HTR-8/SVneo (cell line): ENCODE results near the gene DAZAP1.
A peak's percentile ranks its signal among the peaks of the same experiment; 100 is the strongest.
"Not testable (repeated sequence)": the region's sequence is repeated elsewhere in the genome, so short reads cannot be mapped to it uniquely, and the experiment has no call there.

Experiments
- DNase-seq: peaks from one replicate; pipeline ENCODE4 v3.0.0; 2011; ENCODE audit warnings: low spot score, mixed read lengths; ENCODE audit not compliant: insufficient read length
- FAIRE-seq: peaks from 2 replicates; lab custom pipeline; 2011; peaks lifted over from hg19 to GRCh38; lab: Jason Lieb, UNC

DAZAP1 gene

DNA sequence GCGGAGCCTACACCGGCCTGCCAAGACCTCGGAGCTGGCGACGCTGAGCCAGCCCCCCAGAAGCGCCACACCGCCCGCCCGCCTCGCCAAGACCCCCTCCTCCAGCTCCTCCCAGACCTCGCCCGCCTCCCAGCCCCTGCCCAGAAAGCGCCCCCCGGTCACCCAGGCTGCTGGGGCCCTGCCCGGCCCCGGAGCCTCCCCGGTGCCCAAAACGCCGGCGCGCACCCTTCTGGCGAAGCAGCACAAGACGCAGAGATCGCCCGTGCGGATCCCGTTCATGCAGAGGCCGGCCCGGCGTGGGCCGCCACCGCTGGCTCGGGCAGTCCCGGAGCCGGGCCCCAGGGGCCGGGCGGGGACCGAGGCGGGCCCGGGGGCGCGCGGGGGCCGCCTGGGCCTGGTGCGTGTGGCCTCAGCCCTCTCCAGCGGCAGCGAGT lies 61.5 kb downstream of the DAZAP1 start:
- FAIRE-seq (no peak), DNase-seq (no peak)

DNA sequence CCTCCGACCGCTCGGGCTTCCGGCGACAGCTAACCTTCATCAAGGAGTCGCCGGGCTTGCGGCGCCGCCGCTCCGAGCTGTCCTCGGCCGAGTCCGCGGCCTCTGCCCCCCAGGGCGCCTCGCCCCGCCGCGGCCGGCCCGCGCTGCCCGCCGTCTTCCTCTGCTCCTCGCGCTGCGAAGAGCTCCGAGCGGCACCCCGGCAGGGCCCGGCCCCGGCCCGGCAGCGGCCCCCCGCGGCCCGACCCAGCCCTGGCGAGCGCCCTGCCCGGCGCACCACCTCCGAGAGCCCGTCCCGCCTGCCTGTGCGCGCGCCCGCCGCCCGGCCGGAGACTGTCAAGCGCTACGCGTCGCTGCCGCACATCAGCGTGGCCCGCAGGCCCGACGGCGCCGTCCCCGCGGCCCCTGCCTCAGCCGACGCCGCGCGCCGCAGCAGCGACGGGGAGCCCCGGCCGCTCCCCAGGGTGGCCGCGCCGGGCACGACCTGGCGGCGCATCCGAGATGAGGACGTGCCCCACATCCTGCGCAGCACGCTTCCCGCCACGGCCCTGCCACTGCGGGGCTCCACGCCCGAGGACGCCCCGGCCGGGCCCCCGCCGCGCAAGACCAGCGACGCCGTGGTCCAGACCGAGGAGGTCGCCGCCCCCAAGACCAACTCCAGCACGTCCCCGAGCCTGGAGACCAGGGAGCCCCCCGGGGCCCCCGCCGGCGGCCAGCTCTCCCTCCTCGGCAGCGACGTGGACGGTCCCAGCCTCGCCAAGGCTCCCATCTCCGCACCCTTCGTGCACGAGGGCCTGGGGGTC lies 62.1 kb downstream of the DAZAP1 start:
- DNase-seq (no peak), FAIRE-seq (no peak)

DNA sequence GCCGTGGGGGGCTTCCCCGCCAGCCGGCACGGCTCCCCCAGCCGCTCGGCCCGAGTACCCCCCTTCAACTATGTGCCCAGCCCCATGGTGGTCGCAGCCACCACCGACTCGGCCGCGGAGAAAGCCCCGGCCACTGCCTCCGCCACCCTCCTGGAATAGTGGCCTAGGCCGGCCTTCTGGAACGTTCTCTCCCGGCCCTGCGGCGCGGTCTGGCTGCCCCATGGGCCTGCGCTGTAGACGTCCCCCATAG lies 62.6 kb downstream of the DAZAP1 start:
- FAIRE-seq (no peak), DNase-seq (no peak)

DNA sequence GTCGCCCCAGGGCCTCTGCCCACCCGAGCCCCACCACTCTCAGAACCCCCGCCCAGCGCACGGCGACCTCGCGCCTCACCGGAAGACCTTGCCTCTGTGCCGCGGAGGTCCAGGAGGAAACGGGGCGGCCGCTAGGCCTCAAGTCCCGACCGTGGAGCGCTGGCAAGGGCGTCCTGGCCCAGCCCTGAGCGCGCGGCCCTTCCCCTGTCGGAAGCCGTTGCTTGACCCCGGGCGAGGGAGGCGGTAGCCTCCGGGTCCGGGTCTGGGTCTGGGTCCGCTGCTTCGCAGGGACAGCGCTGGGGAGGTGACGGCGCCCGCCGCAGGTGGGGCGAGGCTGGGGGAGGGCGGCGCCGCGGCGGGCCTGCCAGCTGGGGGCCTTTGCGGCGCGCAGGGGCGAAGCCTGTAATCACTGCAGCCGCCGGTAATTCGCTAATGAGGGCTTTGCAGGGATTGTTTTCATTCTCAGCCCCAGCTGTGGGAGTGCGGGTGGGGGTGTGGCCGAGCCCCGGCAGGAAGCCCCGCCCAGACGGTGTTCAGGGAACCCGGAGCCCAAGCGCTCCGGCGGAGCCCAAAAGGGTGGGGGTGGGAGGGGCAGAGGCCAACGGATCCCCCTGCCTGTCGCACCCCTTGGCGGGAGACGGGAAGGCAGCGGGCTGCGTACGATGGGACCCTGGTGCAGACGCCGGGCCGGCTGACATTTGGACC lies 63.1 kb downstream of the DAZAP1 start:
- no peak for FAIRE-seq

DNA sequence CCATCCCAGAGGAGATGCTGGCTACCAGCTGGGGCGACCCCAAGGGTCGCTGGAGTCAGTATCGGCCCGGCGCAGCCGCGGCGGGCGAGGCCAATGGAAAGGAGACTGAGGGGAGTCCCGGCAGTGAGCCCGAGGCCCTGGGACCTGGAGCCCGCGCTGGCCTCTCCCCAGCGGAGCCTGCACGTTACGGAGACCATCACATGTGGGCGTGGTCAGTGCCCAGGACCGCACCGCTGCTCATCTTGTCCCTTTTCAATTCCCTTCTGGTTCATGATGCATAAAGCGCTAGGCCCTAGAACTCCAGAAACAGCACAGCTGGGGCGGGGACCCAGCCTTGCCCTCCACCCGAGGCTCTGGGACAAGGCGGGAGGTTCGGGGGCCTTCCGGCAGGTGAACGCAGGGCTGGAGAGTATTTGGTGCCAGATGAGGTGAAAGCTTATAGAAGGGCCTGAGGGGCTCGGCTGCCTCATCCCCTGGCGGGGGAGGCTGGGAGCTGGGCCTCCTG lies 63.7 kb downstream of the DAZAP1 start:
- FAIRE-seq (no peak), DNase-seq (peak; percentile 37)

More for the DNA sequence above, 63.1 kb downstream of the DAZAP1 start:
- DNase-seq, result peak; percentile 63

DNA sequence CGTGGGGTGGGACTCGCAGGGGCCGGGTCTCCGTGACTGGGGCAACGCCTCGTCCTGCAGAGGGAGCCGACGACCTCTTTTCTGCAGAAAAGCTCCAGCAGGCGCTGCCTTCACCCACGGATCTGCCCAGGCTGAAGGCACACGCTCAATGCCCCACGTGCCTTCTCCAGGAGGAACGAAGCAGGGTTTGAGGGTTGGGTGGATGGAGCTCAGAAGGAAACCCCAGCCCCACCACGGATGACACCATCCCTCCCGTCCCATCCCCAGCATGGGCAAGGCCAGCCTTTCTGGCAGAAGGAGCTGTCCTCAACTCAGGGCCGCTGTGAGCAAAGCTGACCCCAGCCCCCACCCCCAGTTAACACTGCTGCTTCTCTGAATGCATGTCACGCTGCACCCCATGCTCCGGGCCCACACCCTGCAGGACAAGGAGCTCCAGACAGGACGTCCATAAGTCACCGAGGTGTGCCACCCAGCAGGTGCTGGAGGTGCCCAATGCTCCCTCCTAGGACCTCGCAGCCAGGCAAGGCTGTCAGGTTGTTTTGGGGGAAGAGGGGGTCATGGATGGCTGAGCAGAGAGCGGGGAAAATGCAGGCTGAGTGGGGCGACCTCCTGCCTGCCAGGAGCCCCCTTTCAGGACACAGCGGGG lies 64.3 kb downstream of the DAZAP1 start:
- peak; percentile 29 for DNase-seq
- no peak for FAIRE-seq

DNA sequence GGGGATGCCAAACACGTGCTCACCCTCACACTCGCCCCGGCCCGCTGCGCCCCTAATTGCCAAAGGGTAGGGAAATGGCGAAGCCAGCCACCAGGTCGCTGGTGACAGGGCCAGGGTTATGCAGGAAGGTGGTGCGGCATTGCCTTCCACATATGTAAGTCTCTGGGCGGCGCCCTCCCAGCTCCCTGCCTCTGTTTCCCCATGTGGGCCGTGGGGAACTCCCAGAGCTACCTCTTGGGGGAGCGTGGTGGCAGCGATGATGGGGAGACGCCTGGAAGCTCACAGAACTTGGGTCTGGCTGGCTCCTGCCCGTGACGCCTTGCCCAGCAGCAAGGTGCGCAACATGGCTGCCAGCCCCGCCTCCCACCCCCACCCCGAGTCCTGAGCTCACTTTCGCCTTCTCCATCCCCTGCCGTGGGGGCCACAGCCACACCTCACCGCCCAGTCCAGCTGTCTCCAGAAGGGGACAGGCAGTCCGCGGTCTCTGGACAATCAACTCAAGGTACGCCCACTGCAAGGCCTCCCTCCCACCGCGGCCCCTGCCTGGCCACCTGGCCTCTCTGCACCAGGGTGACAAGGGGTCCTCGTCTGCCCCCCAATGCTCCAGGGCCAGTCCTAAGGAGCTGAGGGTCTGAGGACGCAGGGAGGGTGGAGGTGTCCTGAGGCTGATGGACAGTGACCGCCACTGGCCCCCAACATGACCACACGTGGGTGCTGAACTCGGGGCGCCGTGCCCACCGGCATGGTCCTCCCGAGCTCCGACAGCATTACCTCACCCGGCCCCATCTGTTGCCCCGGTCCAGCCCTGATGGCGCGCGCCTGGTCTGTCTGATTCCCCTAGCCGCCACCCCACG lies 65.1 kb downstream of the DAZAP1 start:
- no peak for FAIRE-seq

DNA sequence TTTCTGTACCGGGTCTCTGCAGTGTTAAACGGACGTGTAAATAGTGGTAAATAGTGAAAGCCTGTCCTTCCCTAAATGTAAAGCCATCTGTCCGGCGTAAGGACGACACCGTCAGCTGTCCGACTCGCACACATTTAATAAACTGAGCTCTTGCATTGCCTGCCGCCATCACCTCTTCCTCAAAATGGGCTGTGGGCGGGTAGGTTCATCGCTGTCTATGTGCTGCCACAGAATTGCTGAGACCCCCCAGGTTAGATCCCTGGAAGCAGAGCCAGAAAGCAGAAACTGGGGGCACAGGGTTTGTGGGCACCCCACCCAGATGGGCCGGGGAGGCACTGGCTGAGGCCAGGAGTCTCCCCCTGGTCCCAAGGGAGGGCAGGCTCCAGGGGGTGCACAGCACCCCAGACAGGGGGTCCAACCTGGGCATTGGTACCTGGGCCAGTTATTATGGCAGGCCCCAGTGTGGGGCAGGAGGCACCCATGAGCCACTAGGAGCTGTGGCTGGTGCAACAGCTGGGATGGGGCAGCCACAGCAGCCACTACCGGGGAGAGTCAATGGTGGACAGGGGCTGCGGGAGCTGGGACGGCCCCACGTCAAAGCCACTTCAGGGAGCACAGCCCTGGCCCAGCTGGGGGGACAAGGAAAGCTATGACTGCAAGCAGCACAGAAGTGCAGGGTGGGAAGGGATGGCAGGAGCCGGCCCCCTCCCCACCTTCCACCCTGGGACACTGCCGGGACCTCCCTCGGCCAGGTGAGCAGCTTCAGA lies 65.9 kb downstream of the DAZAP1 start:
- no peak for DNase-seq
- no peak for FAIRE-seq

More for the DNA sequence above, 65.1 kb downstream of the DAZAP1 start:
- no peak for DNase-seq

DNA sequence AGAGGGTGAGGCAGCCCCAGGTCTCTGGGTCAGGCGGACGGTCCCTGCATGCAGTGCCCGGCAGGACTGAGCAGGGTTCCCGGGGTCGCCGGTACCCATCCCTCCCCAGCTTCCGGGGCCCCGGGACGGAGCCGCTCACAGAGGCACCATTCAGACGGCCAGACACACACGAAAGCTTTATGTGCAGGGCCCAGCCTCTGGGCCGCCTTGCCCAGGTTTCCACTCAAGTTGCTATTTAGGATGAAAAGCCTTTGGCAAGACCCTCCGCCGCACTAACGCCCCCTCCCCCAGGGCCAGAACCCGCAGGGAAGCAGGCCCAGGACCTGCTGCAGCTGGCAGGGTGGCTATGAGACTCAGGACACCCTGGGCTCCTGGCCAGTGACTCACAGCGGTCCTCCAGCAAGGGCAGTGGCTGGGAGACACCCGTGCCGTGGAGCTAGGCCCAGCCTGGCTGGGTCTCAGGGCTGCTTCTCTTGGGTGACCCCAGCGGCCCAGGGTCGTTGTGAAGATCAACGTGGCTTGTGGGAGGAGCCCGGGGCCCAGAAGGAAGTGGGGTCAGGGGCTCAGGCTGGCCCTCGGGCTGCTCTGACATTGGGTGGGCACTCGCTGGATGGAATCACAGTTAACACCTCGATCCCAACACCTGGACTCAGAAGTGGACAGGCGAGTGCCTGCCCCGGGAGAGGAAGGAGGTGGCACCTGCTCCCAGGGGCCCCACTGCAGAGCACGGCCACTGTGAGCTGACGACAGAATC lies 66.8 kb downstream of the DAZAP1 start:
- FAIRE-seq (no peak), DNase-seq (no peak)

DNA sequence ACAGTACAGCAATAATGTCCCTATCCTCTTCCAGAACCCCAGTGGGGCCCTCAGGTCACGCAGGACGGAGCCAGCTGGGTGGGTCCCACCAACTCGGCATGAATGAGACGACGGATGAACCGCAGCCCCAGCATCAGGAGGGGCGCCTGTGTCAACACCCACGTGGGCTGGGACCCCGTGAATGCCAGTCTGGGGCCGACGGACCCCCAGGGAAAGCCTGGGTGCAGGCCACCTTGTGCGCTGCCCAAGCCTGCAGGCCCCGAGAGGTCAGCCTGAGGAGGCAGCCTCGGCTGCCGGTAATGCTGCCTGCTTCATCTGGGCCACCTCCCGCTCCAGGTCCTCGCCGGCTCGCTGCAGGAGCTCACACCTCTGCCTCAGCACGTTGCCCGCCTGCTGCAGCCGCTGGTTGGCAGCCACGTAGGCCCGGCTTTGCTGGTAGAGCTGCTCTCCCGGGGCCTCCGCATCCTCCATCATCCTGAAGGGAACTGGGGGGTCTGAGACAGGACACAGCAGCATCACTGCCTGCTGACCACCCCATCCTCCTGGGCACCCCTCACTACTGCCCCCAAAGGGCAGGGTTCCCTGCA lies 67.5 kb downstream of the DAZAP1 start:
- FAIRE-seq (no peak), DNase-seq (no peak)

DNA sequence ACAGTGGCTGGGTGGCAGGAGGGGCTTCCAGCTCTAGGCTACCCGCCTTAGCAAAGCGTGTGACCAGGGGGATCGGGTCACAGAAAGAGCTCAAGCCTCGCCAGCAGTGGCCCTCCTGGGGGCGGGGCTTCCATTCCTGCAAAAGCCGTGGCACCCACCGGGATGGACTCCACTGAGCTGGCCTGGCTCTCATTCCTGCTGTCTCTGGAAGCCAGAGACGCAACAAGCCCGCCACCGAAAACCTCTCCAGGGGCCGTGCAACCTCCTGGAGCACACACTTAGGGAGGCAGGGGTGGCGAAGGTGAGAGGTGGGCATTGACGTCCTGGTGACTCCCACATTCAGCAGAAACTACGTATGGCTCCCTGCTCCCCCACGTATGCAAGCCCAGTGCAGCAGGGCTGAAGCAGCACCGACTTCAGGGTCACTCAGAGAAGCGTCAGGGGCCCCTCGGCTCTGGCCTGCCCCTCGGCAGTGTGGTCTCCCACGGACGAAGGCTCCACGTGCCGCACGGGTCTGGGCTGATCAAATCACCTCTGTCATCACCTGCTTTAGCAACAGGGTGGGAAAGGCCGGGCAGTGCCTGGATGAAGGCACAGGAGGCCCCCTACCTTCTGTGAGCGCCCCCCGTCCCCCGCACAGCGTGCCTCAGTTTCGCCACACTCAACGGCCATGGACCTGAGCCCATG lies 68.5 kb downstream of the DAZAP1 start:
- DNase-seq, result no peak
- FAIRE-seq, result no peak

DNA sequence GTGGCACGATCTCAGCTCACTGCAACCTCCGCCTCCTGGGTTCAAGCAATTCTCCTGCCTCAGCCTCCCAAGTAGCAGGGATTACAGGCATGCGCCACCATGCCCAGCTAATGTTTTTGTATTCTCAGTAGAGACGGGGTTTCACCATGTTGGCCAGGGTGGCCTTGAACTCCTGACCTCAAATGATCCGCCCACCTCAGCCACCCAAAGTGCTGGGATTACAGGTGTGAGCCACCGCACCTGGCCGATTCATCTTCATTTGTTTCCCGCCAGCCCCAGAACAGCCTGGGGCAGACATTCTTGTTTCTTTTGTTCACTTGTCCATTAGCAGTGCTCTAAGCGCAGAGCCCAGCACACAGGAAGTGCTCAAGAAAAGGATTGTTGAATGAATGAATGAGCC lies 69.7 kb downstream of the DAZAP1 start:
- not testable (repeated sequence) for DNase-seq, FAIRE-seq

DNA sequence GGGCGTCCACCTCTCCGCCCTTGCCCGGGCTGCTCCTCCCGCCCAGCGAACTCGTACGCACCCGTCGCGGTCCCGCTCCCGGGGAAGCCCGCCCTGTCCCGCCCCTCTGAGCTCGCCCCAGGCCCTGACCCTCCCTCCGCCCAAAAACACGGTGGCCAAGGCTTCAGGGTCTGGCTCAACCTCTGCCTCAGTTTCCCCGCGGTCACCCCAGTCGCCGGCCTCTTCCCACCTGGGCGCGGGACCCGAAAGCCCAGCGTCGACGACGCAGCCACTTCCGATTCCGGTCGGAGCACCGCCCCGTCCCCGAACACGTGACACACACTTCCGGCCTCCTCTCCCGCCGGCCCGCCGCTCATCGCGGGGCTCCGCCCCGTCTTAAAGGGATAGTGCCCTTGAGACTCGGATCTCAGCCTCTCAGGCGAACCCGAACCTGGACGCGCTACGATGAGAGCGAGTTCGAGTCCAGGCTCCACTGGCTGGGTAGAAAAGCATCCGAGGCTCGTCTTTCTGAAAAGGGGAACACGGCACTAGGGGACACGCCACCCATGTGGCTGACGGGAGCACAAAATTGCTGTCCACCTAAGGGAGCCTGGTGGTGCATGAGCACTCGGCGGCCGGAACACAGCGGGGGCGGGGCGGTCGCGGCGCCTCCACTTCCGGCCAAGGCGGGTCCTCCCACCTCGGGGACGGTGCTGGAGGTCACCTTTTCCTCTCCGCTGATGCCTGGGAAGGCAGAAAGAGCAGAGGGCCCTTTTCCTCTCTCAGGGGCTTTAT lies 71.7 kb downstream of the DAZAP1 start, which contains the start of gene C19orf25:
TSS of gene C19orf25 (minus strand) at position 282 of the 774 bp plus-strand sequence. CDS start 312 bp downstream, outside the sequence.
- DNase-seq (peak; percentile 91), FAIRE-seq (peak; percentile 93)

DNA sequence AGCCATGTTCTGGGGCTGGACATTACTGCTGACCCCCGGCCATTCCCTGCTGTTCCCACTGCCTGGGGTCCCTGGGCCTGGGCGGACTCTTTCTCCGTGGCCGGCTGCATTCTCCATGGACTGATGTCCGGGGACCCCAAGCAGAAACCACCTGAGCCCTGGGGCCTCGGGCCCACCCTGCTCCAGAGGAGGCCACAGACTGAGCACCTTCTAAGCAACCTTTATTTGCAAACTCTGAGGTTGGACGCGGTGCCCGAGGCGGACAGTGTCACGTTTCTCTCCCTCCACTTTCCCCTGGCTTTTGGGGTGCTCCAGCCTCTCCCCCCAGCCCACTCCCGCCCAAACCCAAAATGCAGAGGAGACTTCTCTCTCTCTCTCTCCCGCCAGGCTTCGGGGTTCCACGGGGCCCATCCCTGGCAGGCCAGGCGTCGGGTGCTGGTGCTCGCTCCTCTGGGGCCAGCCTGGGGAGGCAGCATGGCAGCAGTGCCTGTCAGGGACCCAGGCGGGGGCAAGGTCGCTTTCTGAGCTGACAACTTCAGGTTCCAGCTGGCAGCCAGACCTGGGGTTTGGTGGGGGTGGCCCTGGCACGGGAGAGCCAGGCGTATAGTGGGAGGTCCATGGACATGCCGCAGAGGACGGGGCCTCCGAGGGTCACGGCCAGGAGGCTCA lies 74.0 kb downstream of the DAZAP1 start:
- FAIRE-seq (no peak), DNase-seq (no peak)

DNA sequence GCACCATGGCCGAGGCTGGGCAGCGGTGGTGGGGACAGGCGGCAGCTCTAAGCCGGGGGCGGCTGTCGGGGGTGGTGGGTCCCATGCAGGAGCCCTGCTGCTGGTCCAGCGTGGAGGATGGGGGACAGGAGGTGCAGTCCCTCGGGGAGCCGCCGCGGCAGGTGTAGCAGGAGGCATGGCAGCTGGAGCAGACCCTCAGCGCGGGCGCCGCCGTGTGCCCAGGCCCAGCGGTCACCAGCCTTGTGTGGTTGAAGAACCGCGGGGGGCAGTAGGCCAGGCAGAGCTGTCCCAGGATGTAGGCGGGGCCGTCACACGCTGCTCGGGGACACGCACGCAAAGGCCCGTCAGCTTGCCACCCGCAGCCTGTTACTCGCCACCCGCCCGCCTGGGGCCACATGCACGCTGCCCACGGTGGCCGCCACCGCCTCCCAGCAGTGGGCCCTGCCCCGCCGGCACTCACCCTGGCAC lies 74.5 kb downstream of the DAZAP1 start:
- no peak for DNase-seq
- no peak for FAIRE-seq

DNA sequence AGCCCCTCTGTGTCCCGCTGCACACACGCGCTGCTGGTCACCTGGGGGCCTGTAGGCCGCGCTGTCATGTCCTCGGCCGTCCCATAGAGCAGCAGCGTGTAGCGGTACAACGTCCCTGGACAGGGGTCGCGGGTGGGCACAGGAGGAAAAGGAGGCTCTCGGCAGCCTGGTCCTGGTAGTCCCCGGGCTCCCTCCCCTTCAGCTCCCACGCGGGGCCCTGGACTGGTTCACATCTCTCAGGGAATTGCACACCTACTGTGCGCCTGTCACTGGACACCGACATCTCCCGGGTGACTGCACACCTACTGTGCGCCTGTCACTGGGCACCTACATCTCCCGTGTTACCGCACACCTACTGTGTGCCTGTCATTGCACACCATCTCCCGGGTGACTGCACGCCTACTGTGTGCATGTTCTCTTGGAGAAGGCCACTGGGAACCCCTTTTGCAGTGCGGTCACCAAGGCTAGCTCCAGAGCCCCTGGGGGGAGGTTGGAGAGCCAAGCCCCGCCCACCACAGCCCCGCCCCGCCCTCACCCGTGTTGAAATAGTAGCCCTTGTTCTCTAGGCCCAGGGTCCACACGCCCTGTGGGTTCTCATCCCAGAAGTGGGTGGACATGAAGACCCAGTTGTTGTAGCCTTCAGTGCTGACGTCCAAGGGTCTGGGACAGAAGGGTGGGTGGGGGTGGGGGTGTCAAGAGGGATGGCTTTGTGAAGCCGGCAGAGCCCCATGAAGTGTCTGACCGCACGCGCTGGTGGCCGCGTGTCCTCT lies 75.2 kb downstream of the DAZAP1 start:
- DNase-seq, result no peak
- no peak for FAIRE-seq
